Small intestine (tissue), 16 donors: Measurements from ENCODE around the gene CABP5. TPM values are rescaled to one million over a fixed set of nuclear protein-coding genes. Genes with fewer than 3 reads are reported as not detected.
"Not testable (repeated sequence)": the region's sequence is repeated elsewhere in the genome, so short reads cannot be mapped to it uniquely, and the experiment has no call there.

ENCODE experiments used
- DNase-seq, 2 donors: peaks; one replicate each; pipeline versions ENCODE4 v3.0.0 to v3.0.0-alpha.2; 2013
- FAIRE-seq: peaks from 2 replicates; lab custom pipeline; 2012; peaks lifted over from hg19 to GRCh38; lab: Jason Lieb, UNC
- H3K27ac ChIP-seq, 3 donors: one replicate each; pipeline ENCODE4 v1.5.1; 2013; ENCODE audit warnings: low read length in 2 of 3, mild to moderate bottlenecking in 2 of 3, control low read depth in 1 of 3, inconsistent platforms in 1 of 3, low read depth in 1 of 3, moderate library complexity in 1 of 3
- H3K27me3 ChIP-seq, 3 donors: one replicate each; pipeline ENCODE4 v1.6.1; 2013; ENCODE audit warnings: low read length in 3 of 3, inconsistent platforms in 1 of 3; ENCODE audit not compliant: control insufficient read depth in 3 of 3, insufficient read depth in 3 of 3
- H3K36me3 ChIP-seq, 3 donors: one replicate each; pipeline ENCODE4 v1.6.1; 2013; ENCODE audit warnings: low read length in 3 of 3, inconsistent platforms in 1 of 3, low read depth in 1 of 3, mild to moderate bottlenecking in 1 of 3, moderate library complexity in 1 of 3; ENCODE audit not compliant: control insufficient read depth in 3 of 3, insufficient read depth in 2 of 3
- H3K4me1 ChIP-seq, 3 donors: one replicate each; pipeline ENCODE4 v1.6.1; 2013; ENCODE audit warnings: low read length in 2 of 3, inconsistent platforms in 1 of 3, low read depth in 1 of 3, mild to moderate bottlenecking in 1 of 3, moderate library complexity in 1 of 3; ENCODE audit not compliant: control insufficient read depth in 3 of 3, insufficient read depth in 2 of 3
- H3K4me3 ChIP-seq, 3 donors: one replicate each; pipeline ENCODE4 v1.5.1; 2013; ENCODE audit warnings: low read length in 3 of 3, control low read depth in 1 of 3, inconsistent platforms in 1 of 3, low read depth in 1 of 3, mild to moderate bottlenecking in 1 of 3, moderate library complexity in 1 of 3
- H3K9me3 ChIP-seq, 2 donors: one replicate each; pipeline ENCODE4 v1.6.1; 2013; ENCODE audit warnings: low read depth in 1 of 2, low read length in 1 of 2; ENCODE audit not compliant: control insufficient read depth in 2 of 2, insufficient read depth in 1 of 2
- WGBS, 3 donors: extraction: QIAGEN DNeasy Blood & Tissue Kit; methylation state at CpG; one replicate each; pipeline ENCODE4 v1.1.7; 2013; 5-methylcytosine and 5-hydroxymethylcytosine counted together
- long read RNA-seq, 10 donors: transcript quantifications; one replicate each; lab custom pipeline, GENCODE V29; 2026
- polyA plus RNA-seq, 4 donors: library from polyadenylated mRNA; stranded (reverse) in 3 of 4; unstranded in 1 of 4; fragments of 200-250 nt in 3 of 4; fragments of 120-200 nt in 1 of 4; gene quantifications; one replicate each; pipeline versions ENCODE4 v1.2.1 to v1.2.3, GENCODE V29; 2013
- donor health status: healthy with polysubstance abuse.
- donor health status: control.
- donor health status: control.
- donor health status: Bipolar disorder and iron deficiency.
- donor health status: healthy.

The CABP5 gene
- polyA plus RNA-seq: not detected
- long read RNA-seq, donor 1: 0 reads
- long read RNA-seq, donor 2: 0 reads
- long read RNA-seq, donor 3: 0 reads
- long read RNA-seq, donor 4: 0 reads
- long read RNA-seq, donor 5: 0 reads
- long read RNA-seq, donor 6: 0 reads
- long read RNA-seq, donor 7: 0 reads
- long read RNA-seq, donor 8: 0 reads
- long read RNA-seq, donor 9: 0 reads
- long read RNA-seq, donor 10: 0 reads

DNA sequence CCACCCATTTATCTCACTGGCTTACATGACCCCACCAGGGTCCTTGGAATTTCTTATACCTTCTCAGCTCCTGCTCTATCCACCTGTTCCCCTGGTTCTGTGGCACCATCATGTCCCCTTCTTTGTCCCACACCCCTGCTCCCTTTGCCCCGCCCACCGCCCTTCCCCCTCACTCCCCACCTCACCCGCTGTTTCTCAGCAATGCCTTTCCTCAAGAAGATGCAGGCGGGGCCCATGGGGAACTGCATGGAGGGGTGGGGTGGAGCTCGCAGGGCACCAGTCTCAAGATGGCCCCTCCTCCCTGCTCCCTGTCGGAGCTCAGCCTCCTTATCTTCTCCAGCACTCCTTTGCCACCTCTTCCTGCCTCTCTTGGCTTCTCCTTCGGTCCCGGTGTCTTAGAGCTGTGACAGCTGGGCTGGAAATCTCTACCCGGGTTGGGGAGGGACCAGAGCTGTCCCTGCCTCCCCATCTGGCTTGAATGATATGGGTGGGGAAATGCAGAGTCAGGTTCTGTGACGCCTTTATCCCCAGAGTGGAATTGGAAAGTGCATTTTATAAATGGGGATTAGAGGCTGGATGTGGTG, at the start of gene CABP5:
Gene CABP5 (minus strand): TSS at position 405 of the 584 bp plus-strand sequence. CDS start 157 bp downstream, at position 248.
- Histone ChIP-seq H3K9me3 (peaks cover 0 to 3% of the 10 kb centered on the region in 2 donors), H3K27me3 (peaks cover 0 to 11% (median 0%) of the 10 kb centered on the region in 3 donors), H3K27ac (no peak within 1 kb of the TSS), H3K36me3 (no peaks in the 10 kb centered on the region), H3K4me1 (no peaks in the 10 kb centered on the region), H3K4me3 (no peak within 1 kb of the TSS)
- FAIRE-seq: no peak
- 68 to 75% (median 68%) methylated on average over 10 of the region's 10 CpGs for WGBS, 3 donors
- no peak for DNase-seq

DNA sequence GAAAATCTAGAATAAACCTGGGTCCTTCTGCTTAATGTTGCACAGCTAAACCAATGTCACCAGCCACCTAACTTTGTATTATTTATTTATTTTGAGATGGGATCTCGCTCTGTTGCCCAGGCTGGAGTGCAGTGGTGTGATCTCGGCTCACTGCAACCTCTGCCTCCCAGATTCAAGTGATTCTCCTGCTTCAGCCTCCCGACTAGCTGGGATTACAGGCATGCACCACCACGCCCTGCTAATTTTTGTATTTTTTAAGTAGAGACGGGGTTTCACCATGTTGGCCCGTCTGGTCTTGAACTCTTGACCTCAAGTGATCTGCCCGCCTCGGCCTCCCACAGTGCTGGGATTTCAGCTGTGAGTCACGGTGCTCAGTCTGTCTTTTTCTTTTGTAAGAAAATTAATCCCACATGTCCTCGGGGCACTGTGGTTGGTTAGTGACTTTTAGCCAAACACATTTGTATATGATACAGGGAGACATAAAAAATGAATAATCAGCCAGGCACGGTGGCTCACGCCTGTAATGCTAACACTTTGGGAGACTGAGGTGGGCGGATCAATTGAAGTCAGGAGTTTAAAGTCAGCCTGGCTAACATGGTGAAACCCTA, 47.3 kb upstream of the CABP5 start:
- H3K36me3 ChIP-seq, H3K4me3 ChIP-seq, DNase-seq, H3K27ac ChIP-seq, H3K27me3 ChIP-seq, H3K4me1 ChIP-seq, FAIRE-seq: not testable (repeated sequence)
- WGBS, 3 donors: 84 to 87% (median 84%) methylated on average over 13 of the region's 13 CpGs
- H3K9me3 ChIP-seq: peaks cover 0 to 11% of the 10 kb centered on the region in 2 donors

DNA sequence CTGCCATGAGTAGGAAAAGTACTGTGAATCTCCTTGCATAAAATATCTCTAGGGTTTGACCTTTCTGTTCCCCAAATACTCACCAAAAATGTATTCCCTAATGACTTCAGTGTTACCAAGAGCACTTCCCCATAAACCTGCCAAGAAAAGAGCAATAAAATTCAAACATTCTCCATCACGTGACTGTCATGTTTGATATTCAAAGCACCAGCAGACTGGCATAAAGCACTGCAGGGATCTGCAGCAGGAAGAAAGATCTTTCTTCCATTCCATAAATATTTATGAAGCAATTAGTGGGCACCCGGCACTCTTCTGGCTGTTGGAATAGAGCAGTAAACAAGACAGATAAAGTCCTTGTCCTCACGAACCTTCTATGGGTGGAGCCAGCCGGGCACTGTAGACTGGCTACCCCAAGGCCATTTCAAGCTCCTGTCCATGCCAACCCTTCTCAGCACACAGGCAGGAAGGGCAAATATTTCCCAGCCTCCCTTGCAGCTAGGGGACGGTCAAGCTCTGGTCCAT, 46.5 kb upstream of the CABP5 start:
- no peaks in the 10 kb centered on the region for H3K27me3 ChIP-seq
- FAIRE-seq (no peak), DNase-seq (peak; percentile 11 to 65)
- peaks cover 0 to 12% of the 10 kb centered on the region in 2 donors for H3K9me3 ChIP-seq
- no peak overlapping the region for H3K4me3 ChIP-seq
- no peak overlapping the region for H3K27ac ChIP-seq
- H3K36me3 ChIP-seq: no peaks in the 10 kb centered on the region
- WGBS, 3 donors: 8 to 40% (median 29%) methylated on average over 5 of the region's 5 CpGs
- H3K4me1 ChIP-seq: no peaks in the 10 kb centered on the region

DNA sequence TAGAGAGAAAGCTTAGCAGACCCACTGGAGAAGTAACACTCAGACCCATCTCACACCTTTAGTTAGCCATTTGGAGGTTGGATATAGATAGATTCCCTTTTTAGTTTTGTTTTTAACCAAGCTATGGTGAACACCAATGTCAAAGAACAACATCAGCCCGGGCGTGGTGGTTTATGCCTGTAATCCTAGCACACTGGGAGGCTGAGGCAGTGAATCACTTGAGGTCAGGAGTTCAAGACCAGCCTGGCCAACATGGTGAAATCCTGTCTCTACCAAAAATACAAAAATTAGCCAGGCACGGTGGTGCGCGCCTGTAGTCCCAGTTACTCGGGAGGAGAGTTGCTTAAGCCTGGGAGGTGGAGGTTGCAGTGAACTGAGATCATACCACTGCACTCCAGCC, 45.1 kb upstream of the CABP5 start:
- H3K27ac ChIP-seq, H3K27me3 ChIP-seq, DNase-seq, H3K4me3 ChIP-seq, FAIRE-seq, H3K36me3 ChIP-seq, H3K4me1 ChIP-seq: not testable (repeated sequence)
- H3K9me3 ChIP-seq: peaks cover 0 to 13% of the 10 kb centered on the region in 2 donors
- 88 to 96% (median 95%) methylated on average over 6 of the region's 6 CpGs for WGBS, 3 donors

DNA sequence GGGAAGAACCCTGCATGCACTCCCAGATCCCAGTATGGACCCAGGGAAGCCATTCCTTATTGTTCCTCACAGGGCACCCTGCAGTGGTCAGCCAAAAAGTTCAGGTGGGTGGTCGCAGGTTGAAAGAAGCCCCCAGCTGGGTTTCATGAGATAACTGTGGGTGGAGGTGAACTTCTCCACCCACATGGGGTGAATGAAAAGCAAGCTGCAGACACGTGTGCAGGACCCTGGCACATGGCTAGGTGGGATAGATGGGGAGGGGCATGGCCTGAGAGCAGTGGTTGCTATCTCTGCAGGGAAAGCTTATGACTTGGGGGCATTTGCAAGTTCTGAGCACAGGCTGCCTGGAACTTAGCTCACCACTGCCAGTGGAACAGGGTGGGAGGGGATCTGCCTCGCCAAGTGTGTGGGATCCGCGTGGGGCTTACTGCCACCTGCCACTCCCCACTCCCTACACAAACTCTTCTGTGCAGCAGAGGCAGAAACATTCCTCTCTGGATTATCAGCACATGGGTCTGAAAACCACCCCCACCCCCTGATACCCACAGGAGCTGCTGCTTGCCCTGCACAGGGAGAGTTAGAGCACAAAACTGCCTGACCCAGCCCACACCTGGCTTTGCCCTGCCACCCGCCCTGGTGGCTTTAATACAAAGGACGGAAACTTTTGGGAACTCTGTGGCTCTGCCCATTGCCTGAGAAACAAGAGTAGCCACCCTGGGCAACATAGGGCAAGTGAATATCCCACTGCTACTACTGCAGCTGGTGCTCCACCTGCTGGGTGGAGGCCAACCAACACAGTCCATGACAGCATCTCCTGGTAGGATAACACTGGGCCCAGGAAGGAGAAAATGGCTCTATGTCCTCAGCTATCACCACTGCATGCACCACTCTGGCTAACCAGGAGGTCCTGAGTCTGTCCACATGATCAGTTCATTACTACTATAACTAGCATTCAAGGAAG, 42.3 kb upstream of the CABP5 start:
- DNase-seq (no peak), FAIRE-seq (no peak)
- Histone ChIP-seq H3K4me1 (no peaks in the 10 kb centered on the region), H3K4me3 (no peak overlapping the region), H3K27ac (no peak overlapping the region), H3K36me3 (no peaks in the 10 kb centered on the region), H3K27me3 (no peaks in the 10 kb centered on the region), H3K9me3 (peaks cover 0 to 8% of the 10 kb centered on the region in 2 donors)
- WGBS, 3 donors: 87 to 92% (median 88%) methylated on average over 7 of the region's 7 CpGs

DNA sequence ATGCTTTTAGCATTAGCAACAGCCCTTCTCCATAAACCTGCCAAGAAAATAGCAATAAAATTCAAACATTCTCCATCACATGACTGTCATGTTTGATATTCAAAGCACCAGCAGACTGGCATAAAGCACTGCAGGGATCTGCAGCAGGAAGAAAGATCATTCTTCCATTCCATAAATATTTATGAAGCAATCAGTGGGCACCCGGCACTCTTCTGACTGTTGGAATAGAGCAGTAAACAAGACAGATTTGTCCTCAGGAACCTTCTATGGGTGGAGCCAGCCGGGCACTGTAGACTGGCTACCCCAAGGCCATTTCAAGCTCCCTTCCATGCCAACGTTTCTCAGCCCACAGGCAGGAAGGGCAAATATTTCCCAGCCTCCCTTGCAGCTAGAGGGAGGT, 41.2 kb upstream of the CABP5 start:
- no peaks in the 10 kb centered on the region for H3K36me3 ChIP-seq
- no peaks in the 10 kb centered on the region for H3K4me1 ChIP-seq
- no peak for DNase-seq
- H3K27me3 ChIP-seq: no peaks in the 10 kb centered on the region
- no peak overlapping the region for H3K4me3 ChIP-seq
- WGBS, 3 donors: 19 to 46% (median 43%) methylated on average over 3 of the region's 3 CpGs
- FAIRE-seq: no peak
- H3K9me3 ChIP-seq: peaks cover 0 to 4% of the 10 kb centered on the region in 2 donors
- H3K27ac ChIP-seq: no peak overlapping the region

DNA sequence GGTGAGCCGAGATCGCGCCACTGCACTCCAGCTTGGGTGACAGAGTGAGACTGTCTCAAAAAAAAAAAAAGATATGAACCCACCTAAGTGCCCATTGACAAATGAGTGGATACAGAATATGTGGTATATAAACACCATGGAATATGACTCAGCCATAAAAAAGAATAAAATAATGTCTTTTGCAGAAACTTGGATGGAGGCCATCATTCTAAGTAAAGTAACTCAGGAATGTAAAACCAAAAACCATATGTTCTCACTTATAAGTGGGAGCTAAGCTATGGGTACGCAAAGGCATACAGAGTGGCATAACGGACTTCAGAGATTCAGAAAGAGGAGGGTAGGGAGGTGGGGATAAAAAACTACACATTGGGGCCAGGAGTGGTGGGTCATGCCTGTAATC, 37.2 kb upstream of the CABP5 start:
- Histone ChIP-seq H3K36me3 (no peaks in the 10 kb centered on the region), H3K4me1 (no peaks in the 10 kb centered on the region), H3K27me3 (peaks cover 0 to 3% (median 0%) of the 10 kb centered on the region in 3 donors), H3K27ac (no peak overlapping the region), H3K4me3 (no peak overlapping the region), H3K9me3 (peaks cover 0 to 2% of the 10 kb centered on the region in 2 donors)
- no peak for FAIRE-seq
- 90 to 99% (median 91%) methylated on average over 5 of the region's 5 CpGs for whole genome bisulfite sequencing, 3 donors
- DNase-seq: no peak
